ENCODE results near the gene SCN1B. TPM values are rescaled to one million over a fixed set of nuclear protein-coding genes. Genes with fewer than 3 reads are reported as not detected.
"Not testable (repeated sequence)": the region's sequence is repeated elsewhere in the genome, so short reads cannot be mapped to it uniquely, and the experiment has no call there.

The SCN1B gene
- polyA plus RNA-seq, 2 of the 4 experiments (the other 2 are of a cell fraction) = 11.0 to 11.3 TPM

- TF ChIP-seq RAD21 (conservative IDR thresholded peaks at IDR 0.05 in 1 of 2, IDR thresholded peaks at IDR 0.05 in 1 of 2) (peak; percentile 98), CBX2 (IDR thresholded peaks at IDR 0.05; ENCODE audit: borderline replicate concordance, low read depth) (no peak), FOSL2 (IDR thresholded peaks at IDR 0.05) (no peak), FOSL2 (CRISPR knock-in tag; IDR thresholded peaks at IDR 0.05) (no peak), CHD4 (IDR thresholded peaks at IDR 0.05; ENCODE audit: borderline replicate concordance) (no peak), RCOR1 (IDR thresholded peaks at IDR 0.05; ENCODE audit: low read depth, low read length) (no peak), KDM5A (IDR thresholded peaks at IDR 0.05) (no peak), HOXB5 (CRISPR knock-in tag; IDR thresholded peaks at IDR 0.05) (no peak), MAZ (IDR thresholded peaks at IDR 0.05; ENCODE audit: borderline replicate concordance, low read depth, low read length) (no peak), HEYL (CRISPR knock-in tag; IDR thresholded peaks at IDR 0.05) (no peak)
Measured at GRCh38 chr19:35013041-35013819, 17.0 kb upstream of the SCN1B start (continued).

GRCh38 chr19:35013820-35014754 lies 16.2 kb upstream of the SCN1B start:
- no peak for DNase-seq (ENCODE audit: low read depth in 1 of 2, low spot score in 1 of 2)
- Histone ChIP-seq H3K4me1 (peaks cover 17% of the 10 kb centered on the region), H3K27ac (peak overlapping the region in 1 of 2 experiments; percentile 42; a peak in 2 of 6 replicates), H3K4me3 (no peak overlapping the region), H3K9me3 (no peaks in the 10 kb centered on the region), H3K4me2 (no peak overlapping the region)
- peak; percentile 87 for FAIRE-seq
- POLR2A ChIA-PET = interaction anchor here (1.2 to 1.7 kb wide), 3 partner anchors 8 to 13 kb away, joined by 3 to 4 read pairs (median 3); no protein-coding TSS in a partner anchor
- ATAC-seq = peak; percentile 7 to 16; a peak in 3 of 6 replicates
- no peak for TF ChIP-seq FOSL2 (IDR thresholded peaks at IDR 0.05)
- TF ChIP-seq FOSL2 (CRISPR knock-in tag; IDR thresholded peaks at IDR 0.05) = no peak
- TF ChIP-seq PBX3 (IDR thresholded peaks at IDR 0.05) = peak; percentile 55
- TF ChIP-seq HOXA7 (CRISPR knock-in tag; IDR thresholded peaks at IDR 0.05) = peak; percentile 76; the same call in 1 of the 2 replicates
- no peak for TF ChIP-seq FOXS1 (CRISPR knock-in tag; IDR thresholded peaks at IDR 0.05)
- TF ChIP-seq TP53 (CRISPR knock-in tag; IDR thresholded peaks at IDR 0.05) = peak; percentile 24
- peak; percentile 78 for TF ChIP-seq TFCP2L1 (CRISPR knock-in tag; IDR thresholded peaks at IDR 0.05)
- no peak for TF ChIP-seq ZNF302 (CRISPR knock-in tag; IDR thresholded peaks at IDR 0.05)
- TF ChIP-seq CBX8 (IDR thresholded peaks at IDR 0.05) = no peak
- 92% methylated on average over 23 of the region's 23 CpGs for WGBS (ENCODE audit: missing lambda C conversion rate)
- CTCF ChIA-PET = interaction anchor here (0.6 to 61.4 kb wide), 13 partner anchors 2 to 127 kb away, joined by 3 to 1860 read pairs (median 6); partner anchors contain the start of genes GRAMD1A, LGI4, SCN1B and ZNF792

DNA sequence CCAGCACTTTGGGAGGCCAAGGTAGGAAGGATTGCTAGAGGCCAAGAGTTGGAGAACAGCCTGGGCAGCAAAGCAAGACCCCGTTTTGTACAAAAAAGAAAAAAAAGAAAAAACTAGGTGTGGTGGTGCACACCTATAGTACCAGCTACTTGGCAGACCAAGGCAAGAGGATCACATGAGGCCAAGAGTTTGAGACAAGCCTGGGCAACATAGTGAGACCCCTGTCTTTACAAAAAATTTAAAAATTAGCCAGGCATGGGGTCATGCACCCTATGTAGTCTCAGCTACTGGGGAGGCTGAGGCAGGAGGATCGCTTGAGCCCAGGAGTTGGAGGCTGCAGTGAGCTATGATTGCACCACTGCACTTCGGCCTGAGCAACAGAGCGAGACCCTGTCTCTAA lies 15.5 kb upstream of the SCN1B start:
- ChIA-PET POLR2A (interaction anchor here (1.2 to 1.7 kb wide), 2 partner anchors 8 to 12 kb away, joined by 3 to 4 read pairs; no protein-coding TSS in a partner anchor), CTCF (interaction anchor here (0.6 to 61.4 kb wide), 7 partner anchors 3 to 127 kb away, joined by 3 to 1860 read pairs (median 8); partner anchors contain the start of genes GRAMD1A, LGI4, SCN1B and ZNF792)
- 0 out of 2 replicates have a peak, but pooled peaks have one; percentile 37 for TF ChIP-seq PBX3 (IDR thresholded peaks at IDR 0.05)
- TF ChIP-seq POLR2AphosphoS2 (conservative IDR thresholded peaks at IDR 0.05; ENCODE audit: low read length) = peak; percentile 63; the same call in 1 of the 2 replicates
- not testable (repeated sequence) for H3K4me3 ChIP-seq; FAIRE-seq; ATAC-seq; H3K9me3 ChIP-seq; H3K4me2 ChIP-seq; DNase-seq (ENCODE audit: low read depth in 1 of 2, low spot score in 1 of 2); H3K27ac ChIP-seq
- 94% methylated on average over 4 of the region's 4 CpGs for WGBS (ENCODE audit: missing lambda C conversion rate)
- peaks cover 14% of the 10 kb centered on the region for H3K4me1 ChIP-seq
